NCI-H524 (cell line): ENCODE measurements around the gene TUFT1.
A peak's percentile ranks its signal among the peaks of the same experiment; 100 is the strongest.
"Not testable (repeated sequence)": the region's sequence is repeated elsewhere in the genome, so short reads cannot be mapped to it uniquely, and the experiment has no call there.

Experiments used
- DNase-seq, 2 experiments: peaks; one replicate each; lab custom pipeline; 2025; lab: John Stamatoyannopoulos, UW

TUFT1 gene

GRCh38 chr1:151512326-151512725, 27.8 kb upstream of the TUFT1 start:
- DNase-seq: no peak

GRCh38 chr1:151512801-151513625, 27.1 kb upstream of the TUFT1 start:
- DNase-seq: no peak

- DNase-seq: no peak
Measured at GRCh38 chr1:151513626-151514121, 26.4 kb upstream of the TUFT1 start.

GRCh38 chr1:151514366-151514765, 25.7 kb upstream of the TUFT1 start:
- DNase-seq: no peak

- DNase-seq: no peak
Measured at GRCh38 chr1:151515265-151515664, 24.8 kb upstream of the TUFT1 start.

- DNase-seq: no peak
Measured at GRCh38 chr1:151516031-151516511, 24.0 kb upstream of the TUFT1 start.

GRCh38 chr1:151518431-151518830, 21.7 kb upstream of the TUFT1 start:
- no peak for DNase-seq

GRCh38 chr1:151518936-151519335, 21.2 kb upstream of the TUFT1 start:
- DNase-seq: no peak

GRCh38 chr1:151519667-151520066, 20.4 kb upstream of the TUFT1 start:
- no peak for DNase-seq

GRCh38 chr1:151520359-151520758, 19.8 kb upstream of the TUFT1 start:
- DNase-seq: no peak

- not testable (repeated sequence) for DNase-seq
Measured at GRCh38 chr1:151522427-151522826, 17.7 kb upstream of the TUFT1 start.

GRCh38 chr1:151523326-151523725, 16.8 kb upstream of the TUFT1 start:
- no peak for DNase-seq

- no peak for DNase-seq
Measured at GRCh38 chr1:151524736-151525135, 15.4 kb upstream of the TUFT1 start.

GRCh38 chr1:151526735-151527525, 13.2 kb upstream of the TUFT1 start:
- DNase-seq: no peak

GRCh38 chr1:151529211-151529702, 10.9 kb upstream of the TUFT1 start:
- no peak for DNase-seq

GRCh38 chr1:151529781-151530180, 10.3 kb upstream of the TUFT1 start:
- no peak for DNase-seq

GRCh38 chr1:151530461-151530860, 9.6 kb upstream of the TUFT1 start:
- DNase-seq: no peak

GRCh38 chr1:151533870-151534269, 6.2 kb upstream of the TUFT1 start:
- no peak for DNase-seq

- peak; percentile 5 to 51 for DNase-seq
Measured at GRCh38 chr1:151534662-151535278, 5.3 kb upstream of the TUFT1 start.

GRCh38 chr1:151535326-151536271, 4.5 kb upstream of the TUFT1 start:
- DNase-seq: no peak

GRCh38 chr1:151536499-151536898, 3.6 kb upstream of the TUFT1 start:
- DNase-seq: no peak
